Measurements from ENCODE around the gene PAPOLB.
"Not testable (repeated sequence)": the region's sequence is repeated elsewhere in the genome, so short reads cannot be mapped to it uniquely, and the experiment has no call there.

PAPOLB gene

GRCh38 chr7:4861673-4862072 is at the start of gene PAPOLB:
PAPOLB (minus strand) TSS chr7:4862030; CDS start chr7:4861810, 220 bp downstream.
- H3K4me3 ChIP-seq (ENCODE audit: low read depth, low read length): no peak within 1 kb of the TSS

DNA sequence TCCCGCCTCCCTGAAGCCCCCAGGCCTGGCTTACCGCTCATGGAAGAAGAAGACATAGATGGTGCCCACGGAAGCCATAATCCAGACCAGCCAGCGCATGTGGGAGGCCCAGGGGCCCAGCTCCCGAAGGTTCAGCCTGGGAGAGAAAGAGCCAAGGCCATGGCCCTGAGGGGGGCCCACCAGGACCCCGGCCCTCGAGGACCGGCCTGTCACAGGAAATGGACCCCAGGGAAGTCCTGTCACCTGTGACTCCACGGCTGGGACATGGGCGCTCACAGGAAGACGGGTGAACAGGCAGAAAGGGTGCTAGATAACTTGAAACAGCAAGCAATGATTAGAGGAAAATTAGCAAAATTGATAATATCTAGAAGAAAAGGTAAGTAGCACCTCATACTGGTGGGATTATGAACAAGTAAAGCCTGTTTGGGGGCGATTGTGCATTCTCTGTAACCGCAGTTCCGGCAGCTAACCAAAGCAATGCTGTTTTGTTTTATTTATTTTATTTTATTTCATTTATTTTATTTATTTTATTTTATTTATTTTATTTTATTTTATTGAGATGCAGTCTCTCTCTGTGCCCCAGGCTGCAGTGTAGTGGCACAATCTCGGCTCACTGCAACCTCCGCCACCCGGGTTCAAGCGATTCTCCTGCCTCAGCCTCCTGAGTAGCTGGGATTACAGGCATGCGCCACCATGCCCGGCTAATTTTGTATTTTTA is 49.4 kb upstream of the PAPOLB start:
- H3K4me3 ChIP-seq (ENCODE audit: low read depth, low read length): no peak overlapping the region

DNA sequence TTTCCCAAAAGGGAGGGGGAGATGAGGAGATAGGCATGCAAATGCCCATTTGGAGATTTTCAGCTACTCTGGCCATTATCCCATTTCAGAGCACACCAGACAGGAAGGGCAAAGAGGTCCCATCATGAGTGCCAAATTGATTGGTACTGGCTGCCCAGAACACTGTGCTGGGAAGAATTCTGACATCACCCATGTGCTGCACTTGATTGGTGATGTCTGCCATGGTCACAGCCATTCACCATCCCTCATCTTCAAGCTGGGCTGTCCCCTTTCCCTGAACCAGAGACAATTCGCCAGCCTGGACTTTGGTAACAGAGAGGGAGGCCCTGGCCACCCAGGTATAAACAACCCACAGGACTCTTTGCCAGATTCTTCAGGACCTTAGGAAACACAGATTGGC is 44.9 kb upstream of the PAPOLB start:
- H3K4me3 ChIP-seq (ENCODE audit: low read depth, low read length): no peak overlapping the region

DNA sequence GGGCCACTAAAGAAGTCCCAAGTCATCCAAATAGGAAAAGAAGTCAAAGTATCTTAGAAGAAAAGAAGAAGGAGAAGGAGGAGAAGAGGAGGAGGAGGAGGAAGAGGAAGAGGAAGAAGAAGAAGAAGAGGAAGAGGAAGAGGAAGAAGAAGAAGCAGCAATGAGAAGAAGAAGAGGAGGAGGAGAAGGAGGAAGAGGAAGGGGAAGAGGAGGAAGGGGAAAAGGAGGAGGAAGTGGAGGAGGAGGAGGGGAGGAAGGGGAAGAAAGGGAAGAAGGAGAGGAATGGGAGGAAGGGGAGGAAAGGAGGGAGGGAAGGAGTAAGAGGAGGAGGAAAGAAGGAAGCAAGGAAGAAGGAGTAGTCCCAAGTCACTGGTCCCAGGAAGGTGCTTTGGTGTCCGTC is 43.3 kb upstream of the PAPOLB start:
- no peak overlapping the region for H3K4me3 ChIP-seq (ENCODE audit: low read depth, low read length)

DNA sequence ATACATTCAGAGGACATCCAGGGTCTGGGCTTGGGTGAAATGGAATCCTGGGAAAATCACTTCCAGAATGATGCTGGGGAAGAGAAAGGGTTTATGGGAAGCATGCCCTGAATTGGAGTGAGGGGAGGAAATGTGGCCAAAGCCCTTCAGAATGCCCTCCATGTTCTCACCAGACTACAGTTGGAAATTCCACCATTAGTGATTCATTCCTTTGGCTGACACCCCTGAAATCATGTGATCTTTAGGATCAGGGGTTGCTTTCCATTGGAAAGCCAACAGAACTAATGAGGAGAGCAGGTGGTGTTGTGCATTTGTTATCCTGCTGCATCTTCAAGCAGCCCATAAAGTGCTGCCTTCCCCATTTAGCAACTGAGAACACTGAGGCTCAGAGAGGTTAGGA is 42.5 kb upstream of the PAPOLB start:
- no peak overlapping the region for H3K4me3 ChIP-seq (ENCODE audit: low read depth, low read length)

- no peak overlapping the region for H3K4me3 ChIP-seq (ENCODE audit: low read depth, low read length)
Observed at GRCh38 chr7:4895766-4896165, 33.9 kb upstream of the PAPOLB start.

- H3K4me3 ChIP-seq (ENCODE audit: low read depth, low read length): no peak overlapping the region
Observed at GRCh38 chr7:4894482-4894881, 32.7 kb upstream of the PAPOLB start.

GRCh38 chr7:4893929-4894475 is 32.2 kb upstream of the PAPOLB start:
- no peak overlapping the region for H3K4me3 ChIP-seq (ENCODE audit: low read depth, low read length)

GRCh38 chr7:4893188-4893587 is 31.4 kb upstream of the PAPOLB start:
- not testable (repeated sequence) for H3K4me3 ChIP-seq (ENCODE audit: low read depth, low read length)

GRCh38 chr7:4891522-4891921 is 29.7 kb upstream of the PAPOLB start:
- H3K4me3 ChIP-seq (ENCODE audit: low read depth, low read length): not testable (repeated sequence)

DNA sequence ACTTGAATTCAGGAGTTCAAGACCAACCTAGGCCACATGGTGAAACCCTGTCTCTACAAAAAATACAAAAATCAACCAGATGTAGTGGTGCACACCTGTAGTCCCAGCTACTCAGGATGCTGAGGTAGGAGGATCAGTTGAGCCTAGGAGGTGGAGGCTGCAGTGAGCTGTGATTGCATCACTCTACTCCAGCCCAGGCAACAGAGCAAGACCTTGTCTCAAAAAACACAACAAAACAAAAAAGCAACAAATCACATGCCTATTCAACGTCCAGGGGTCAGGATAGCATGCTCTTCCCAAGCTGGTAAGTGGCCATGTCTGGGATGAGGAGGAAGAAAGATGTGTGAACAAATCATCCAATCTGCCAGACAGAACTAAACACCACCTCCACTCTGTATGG is 27.9 kb upstream of the PAPOLB start:
- H3K4me3 ChIP-seq (ENCODE audit: low read depth, low read length): no peak overlapping the region

- H3K4me3 ChIP-seq (ENCODE audit: low read depth, low read length): no peak overlapping the region
Observed at GRCh38 chr7:4888161-4888560, 26.3 kb upstream of the PAPOLB start.

GRCh38 chr7:4886671-4887070 is 24.8 kb upstream of the PAPOLB start:
- H3K4me3 ChIP-seq (ENCODE audit: low read depth, low read length): no peak overlapping the region

DNA sequence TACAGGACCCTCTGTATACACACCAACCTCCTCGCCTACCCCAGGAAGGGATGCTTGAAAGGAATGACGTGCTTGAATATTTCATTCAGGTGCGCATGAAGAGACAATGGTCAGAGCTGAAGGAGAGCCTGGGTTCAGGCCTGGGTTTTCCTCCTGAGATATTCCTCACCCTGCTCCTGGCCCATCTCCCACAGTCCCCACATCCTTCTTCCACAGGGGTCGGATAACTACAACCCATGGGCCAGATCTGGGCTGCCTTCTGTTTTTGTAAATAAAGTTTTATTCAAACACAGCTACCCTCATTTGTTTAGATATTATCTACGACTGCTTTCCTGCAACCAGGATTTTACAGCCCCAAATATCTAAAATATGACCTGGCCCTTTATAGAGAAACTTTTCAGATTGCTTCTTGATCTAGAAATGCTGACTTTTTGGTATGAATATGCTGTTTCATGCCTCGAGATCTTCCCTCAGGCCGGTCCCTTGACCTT is 23.5 kb upstream of the PAPOLB start:
- no peak overlapping the region for H3K4me3 ChIP-seq (ENCODE audit: low read depth, low read length)

DNA sequence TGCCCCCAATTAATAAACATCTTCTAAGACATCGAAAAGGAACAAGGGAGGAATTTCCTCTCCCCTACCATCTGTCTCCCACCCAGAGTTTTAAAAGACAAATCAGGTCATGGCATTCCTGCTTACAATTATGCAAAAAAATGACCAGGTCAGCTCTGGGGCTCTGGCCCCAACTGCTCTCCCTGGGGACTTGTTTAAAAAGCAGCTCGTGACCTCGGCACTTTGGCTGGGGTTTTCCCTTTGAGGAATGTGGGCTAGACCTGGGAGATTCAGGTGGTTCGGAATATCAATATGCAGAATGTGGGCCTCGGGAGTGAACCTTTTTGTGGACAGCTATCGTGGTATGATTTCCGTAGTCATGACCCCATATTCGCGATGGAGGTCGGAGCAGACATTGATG is 22.3 kb upstream of the PAPOLB start:
- no peak overlapping the region for H3K4me3 ChIP-seq (ENCODE audit: low read depth, low read length)

DNA sequence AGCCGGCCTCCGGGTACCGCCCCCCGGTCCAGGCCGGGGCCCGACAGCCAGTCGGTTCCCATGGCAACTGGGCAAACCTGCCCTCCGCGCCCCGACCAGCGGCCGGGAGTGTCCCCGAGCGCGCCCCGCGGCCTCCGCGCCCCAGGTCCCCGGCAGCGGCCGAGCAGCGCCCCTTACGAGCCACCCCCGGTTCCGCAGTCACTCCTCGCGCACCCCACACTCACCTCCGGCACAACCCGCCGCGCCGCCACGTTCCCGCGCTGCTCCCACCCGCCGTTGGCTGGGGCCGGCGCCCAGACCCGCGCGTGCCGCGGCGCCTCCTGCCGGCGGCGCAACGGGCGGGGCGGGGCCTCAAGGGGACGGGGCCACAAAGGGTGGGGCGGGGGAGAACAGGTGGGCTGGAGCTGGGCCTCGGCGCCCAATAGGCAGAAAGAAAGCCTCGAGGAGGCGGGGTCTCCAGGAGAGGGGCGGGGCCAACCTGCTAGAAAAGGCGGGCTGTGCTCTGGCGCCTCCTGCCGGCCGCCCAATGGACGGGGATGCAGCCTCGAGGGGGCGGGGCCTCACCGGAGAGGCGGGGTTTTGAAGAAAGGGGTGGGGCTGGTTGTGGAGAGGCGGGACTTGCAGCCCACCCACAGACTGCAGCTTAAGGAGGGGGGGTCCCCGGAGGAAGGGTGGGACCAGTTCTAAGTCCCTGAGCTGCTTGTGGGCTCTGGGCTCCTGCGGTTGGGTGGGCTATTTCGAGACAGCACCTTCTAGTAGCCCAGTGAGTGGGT is 21.7 kb upstream of the PAPOLB start, which contains the start of gene RADIL:
Gene RADIL (minus strand): TSS at position 345 of the 773 bp plus-strand sequence. CDS start 5,577 bp downstream, outside the sequence.
- peak within 1 kb of the TSS; percentile 48 for H3K4me3 ChIP-seq (ENCODE audit: low read depth, low read length)

- peak overlapping the region; percentile 48 for H3K4me3 ChIP-seq (ENCODE audit: low read depth, low read length)
Observed at GRCh38 chr7:4883033-4883371, 21.2 kb upstream of the PAPOLB start.

GRCh38 chr7:4882169-4883032 is 20.6 kb upstream of the PAPOLB start:
- H3K4me3 ChIP-seq (ENCODE audit: low read depth, low read length): peak overlapping the region; percentile 48

- H3K4me3 ChIP-seq (ENCODE audit: low read depth, low read length): no peak overlapping the region
Observed at GRCh38 chr7:4880218-4880617, 18.4 kb upstream of the PAPOLB start.

DNA sequence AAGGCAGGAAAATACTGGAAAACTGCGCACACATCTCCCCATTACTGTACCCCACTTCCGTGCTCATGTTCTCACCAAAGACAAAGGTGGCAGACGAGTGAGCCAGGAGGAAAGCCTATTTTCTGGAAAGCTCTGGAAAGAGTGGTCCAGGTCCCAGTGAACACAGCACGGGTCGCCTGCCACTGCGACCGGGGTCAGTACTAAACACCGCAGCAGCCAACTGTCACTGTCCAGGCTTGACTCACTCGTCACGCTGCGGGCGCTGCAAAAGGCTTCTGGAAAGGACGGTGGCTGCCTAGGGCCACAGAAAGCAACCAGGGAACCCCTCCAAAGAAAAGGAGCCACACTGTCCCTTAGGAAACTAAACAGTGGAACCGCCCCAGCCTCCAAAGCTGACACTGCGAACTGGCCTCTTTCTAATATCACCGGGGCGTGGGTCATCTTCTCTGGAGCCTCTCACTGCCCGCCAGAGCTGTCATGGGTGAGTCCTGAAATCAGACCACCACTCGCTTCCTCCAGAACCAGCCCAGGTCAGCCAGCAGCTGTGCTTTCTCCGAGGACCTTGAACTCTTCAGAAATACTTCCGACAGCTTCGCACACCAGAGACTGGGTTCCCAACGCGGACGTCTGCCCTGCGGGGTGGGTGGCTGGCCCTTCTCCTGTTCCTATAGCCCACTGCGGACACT is 17.7 kb upstream of the PAPOLB start:
- no peak overlapping the region for H3K4me3 ChIP-seq (ENCODE audit: low read depth, low read length)
